Fibroblast of the conjunctiva (primary cell): ENCODE results near the gene FABP1.

Source experiments
- DNase-seq: peaks from one replicate; pipeline ENCODE4 v3.0.0-alpha.2; 2010; ENCODE audit warnings: low read depth

Gene FABP1

DNA sequence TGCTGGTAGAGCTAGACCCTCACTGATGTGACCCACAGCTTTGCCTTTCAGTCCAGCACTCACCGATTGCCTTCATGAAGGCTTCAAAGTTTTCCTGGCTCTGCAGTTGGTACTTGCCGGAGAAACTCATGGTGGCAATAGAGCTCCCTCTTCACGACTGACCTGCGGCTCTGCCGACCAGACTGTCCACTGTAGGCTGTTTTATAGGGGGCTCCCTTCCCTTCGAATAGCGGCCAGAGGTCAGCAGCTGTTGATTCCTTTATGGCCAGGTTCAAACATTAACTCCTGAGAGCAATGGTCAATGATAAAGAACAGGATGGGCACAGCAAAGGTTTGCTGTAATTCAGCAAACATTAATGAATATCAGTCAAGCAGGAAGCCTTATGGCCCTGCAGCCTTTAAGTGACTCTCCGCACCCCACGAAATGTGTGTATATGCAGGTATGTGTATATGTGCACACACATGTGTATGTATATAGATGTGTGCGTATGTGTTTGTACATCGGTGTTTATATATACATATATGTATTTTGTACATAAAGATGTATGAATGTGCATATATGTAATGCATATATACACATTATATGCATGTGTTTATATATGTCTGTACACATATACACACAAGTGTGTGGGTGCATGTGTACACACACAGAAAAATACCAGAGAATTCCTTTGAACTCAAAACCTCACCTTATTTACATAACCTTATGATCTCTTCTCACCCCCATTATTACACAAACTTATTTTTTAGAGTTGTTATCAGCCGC lies at the start of gene FABP1:
TSS of gene FABP1 (minus strand) at position 175 of the 766 bp plus-strand sequence. CDS start at position 130, 45 bp downstream.
- no peak for DNase-seq

DNA sequence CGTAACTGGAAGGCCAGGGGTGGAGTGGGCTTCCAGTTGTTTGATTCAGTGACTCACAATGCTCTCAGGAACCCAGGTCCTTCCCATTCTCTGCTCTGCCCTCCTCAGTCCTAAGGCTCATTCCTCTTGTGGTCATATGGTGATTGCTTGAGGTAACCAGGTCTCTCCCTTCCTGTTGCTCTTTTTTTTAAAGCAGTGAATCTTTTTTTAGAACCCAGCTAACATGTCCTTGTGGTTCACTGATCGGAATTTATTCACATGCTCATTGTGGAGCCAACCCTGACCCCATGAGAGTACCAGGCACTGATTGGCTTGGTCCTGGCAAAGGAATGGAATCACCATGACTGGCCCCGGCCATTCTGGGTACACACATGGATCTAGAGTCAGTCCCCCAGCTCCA lies 49.7 kb upstream of the FABP1 start:
- DNase-seq, result no peak

DNA sequence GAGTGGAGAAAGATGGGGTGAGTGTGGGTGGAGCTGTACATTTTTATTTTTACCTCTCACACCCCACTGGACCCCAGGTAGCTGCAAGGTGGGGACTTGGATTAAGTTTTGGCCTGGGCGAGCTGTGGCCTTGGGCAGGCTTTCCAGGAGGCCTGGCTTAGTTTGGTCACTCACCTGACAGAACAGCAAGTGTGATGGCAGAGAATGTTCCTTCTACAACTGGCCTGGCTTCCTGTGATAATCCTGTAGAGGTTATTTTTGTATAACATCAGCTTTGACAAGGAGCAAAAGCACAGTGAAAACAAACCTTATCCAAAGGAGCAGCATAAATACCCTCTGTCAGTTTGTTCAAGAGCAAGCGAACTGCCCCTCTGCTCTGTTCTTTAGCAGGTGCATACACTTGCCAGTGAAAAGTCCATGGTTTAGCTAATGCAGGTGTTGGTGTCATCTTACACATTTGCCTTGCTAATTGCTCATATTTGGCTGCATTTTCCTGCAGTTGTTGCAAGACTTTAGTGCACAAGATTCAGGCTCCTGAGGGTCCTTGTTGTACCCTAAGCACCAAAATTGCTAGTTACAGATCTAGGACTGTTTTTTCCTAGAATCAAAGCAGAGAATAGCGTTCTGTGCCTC lies 48.6 kb upstream of the FABP1 start:
- DNase-seq, result no peak

DNA sequence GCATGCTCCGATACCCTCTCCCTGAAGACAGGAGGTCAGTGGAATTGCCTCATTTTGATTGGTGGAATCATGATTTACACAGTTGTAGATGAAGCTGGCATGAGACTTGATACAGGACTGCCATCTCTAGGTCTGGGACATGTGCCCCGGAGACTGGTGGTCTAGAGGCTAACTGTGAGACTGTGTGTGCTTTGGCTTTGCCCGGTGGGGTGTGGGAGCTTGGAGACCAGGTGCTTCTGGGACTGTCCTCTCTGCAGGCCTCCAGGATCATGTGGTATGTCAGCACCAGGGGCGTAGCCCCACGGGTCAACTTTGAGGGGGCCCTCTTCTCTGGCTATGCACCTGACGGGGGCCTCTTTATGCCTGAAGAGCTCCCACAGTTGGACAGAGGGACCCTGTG lies 45.0 kb upstream of the FABP1 start:
- no peak for DNase-seq

- no peak for DNase-seq
Measured at GRCh38 chr2:88171966-88172365, 44.1 kb upstream of the FABP1 start.

GRCh38 chr2:88170472-88170892 lies 42.6 kb upstream of the FABP1 start:
- no peak for DNase-seq

DNA sequence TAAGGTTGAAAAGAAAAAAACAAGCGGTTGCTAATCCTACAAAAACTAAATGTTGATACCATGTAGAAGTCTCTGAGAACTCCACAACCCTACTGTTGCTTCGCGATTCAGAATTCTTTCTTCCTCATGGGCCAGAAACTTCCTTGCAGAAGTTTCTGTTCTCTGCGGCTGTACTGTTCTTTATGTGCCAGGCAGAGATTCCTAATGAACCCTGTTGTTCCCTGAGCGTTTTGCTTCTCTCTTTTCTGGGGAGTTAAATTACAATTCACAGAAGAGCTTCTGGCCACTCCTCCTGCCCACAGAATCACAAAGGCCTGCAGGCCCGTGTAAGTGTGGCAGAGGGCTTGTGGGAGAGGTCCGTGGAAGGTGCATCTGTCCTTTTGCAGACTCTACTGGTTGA lies 40.5 kb upstream of the FABP1 start:
- no peak for DNase-seq

- no peak for DNase-seq
Measured at GRCh38 chr2:88167740-88168139, 39.9 kb upstream of the FABP1 start.

DNA sequence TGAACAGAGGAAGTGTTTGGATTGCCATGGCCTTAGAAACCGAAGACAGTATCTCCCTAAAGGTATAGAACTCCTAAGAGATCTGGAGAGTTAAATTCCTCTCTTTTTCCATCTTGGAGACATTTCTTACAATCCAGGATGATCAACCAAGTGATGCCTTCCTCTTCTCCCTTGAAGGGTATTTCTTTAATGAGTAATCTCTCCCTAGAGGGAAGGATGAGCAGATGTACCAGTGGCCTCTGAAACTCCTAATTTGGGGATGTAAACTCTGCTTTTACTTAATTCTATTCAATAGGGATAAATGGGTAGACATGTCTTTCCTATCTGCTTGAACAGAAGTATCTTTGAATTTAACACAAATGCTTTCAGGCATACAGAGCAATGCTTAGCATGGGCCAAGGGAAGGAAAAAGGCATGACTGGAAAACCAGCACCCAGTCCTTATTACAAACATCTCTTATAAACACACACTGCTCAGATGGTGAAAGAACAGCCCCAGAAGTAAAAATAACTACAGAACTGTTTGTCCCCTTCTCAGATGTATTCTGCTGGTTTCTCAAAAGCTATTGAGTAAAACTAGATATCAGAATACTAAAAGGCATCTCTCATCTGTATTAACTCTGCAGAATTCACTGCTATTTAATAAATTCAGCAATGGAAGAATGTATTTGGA lies 37.6 kb upstream of the FABP1 start:
- no peak for DNase-seq

DNA sequence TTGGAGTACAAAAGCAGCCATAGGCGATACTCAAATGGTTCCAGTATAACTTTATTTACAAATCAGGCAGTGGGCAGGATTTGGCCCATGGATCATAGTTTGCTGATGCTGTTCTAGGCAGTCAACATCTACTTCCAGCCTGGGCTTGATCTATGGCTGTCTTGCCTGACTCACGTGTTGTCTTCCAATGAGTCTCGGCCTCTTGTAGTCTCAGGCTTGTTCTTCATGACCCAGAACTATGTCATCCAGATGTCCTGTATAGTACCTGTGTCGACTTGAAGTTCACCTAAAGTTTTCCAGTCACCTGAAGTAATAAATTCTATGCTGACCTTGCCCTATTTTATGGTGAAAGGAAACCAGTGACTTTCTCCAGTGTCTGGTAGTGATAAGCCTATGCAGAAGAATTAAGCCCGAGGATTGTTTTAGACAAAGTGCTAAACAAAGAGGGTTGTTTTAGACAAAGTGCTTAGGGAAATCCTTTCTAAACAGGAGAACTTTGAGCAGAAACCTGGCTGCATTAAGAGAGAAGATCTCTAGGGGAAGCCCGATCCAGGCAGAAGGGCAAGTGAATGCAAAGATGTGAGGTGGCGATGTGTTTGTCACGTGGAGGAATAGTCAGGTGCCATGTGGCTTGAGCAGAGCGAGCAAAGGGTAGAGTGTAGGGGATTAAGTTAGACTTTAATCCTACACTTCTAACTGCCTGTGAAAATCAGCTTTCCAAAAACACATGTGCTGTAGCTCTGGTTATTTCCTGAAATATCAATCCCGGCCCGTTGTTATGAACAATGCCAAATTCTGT lies 33.8 kb upstream of the FABP1 start:
- DNase-seq, result no peak

DNA sequence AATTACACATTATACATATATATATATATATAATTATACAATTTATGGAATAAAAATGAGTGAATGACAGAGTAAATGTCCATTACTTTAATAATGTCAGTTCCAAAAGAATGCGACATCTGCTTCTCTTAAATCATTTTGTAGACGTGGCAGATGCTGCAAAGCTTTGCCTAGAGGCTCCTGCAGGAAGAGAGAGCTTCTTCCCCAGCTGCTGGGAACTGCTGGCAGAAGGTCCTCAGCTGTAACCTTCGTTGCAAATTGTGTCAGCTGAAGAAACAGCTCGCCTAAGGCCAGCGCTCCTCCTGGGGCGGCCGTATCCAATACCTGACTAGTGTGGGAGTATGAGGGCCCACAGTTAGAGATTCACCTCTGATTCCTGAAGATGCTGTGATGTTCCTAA lies 32.7 kb upstream of the FABP1 start:
- DNase-seq, result no peak

GRCh38 chr2:88159955-88160415 lies 32.1 kb upstream of the FABP1 start:
- peak; percentile 62 for DNase-seq

DNA sequence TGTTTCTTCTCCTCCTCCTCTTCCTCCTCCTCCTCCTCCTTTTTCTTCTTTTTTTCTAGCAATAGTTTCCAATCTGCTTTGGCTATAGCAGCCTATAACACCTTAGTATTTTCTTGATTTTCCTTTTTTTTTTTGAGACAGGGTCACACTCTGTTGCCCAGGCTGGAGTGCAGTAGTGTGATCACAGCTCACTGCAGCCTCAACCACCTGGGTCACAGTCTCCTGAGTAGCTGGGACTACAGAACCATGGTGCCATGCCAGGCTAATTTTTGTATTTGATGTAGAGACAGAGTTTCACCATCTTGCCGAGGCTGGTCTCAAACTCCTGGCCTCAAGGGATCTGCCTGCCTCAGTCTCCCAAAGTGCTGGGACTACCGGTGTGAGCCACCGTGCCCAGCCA lies 31.6 kb upstream of the FABP1 start:
- no peak for DNase-seq

DNA sequence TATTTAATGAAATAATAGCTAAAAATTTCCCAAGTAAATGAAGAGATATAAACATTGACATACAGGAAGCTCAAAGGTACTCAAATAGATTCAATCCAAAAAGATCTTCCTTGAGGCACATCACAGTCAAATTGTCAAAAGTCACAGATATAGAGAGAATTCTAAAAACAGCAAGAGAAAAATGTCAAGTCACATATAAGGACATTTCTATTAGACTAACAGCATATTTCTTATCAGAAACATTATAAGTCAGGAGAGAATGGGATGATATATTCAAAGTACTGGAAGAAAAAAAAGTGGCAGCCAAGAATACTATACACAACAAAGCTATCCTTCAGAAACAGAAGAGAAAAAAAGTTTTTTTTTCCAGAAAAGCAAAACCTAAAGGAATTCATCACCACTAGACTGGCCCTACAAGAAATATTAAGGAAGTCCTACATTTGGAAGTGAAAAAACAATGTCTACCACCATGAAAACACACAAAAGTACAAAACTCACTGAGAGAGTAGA lies 21.1 kb upstream of the FABP1 start:
- no peak for DNase-seq

DNA sequence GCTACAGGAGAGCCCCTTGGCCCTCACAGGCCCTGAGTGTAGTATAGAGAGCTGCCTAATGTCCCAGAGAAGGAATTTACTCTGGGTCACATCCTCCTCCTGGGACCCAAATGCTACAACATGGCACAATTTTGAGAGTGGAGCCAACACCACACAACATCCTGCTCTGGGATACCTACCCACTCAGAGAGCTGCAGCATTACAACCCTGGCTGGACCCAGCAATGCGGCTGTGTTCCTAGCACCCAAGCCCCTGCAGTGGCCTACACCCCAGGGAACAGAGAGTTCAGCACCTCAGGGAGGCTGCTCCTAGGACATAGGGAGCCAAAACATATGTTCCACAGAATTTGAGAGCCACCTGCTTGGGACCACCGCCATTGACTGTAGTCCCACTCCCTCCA lies 19.3 kb upstream of the FABP1 start:
- no peak for DNase-seq

GRCh38 chr2:88146590-88146989 lies 18.7 kb upstream of the FABP1 start:
- DNase-seq, result no peak

- DNase-seq, result no peak
Measured at GRCh38 chr2:88144914-88145497, 17.1 kb upstream of the FABP1 start.

DNA sequence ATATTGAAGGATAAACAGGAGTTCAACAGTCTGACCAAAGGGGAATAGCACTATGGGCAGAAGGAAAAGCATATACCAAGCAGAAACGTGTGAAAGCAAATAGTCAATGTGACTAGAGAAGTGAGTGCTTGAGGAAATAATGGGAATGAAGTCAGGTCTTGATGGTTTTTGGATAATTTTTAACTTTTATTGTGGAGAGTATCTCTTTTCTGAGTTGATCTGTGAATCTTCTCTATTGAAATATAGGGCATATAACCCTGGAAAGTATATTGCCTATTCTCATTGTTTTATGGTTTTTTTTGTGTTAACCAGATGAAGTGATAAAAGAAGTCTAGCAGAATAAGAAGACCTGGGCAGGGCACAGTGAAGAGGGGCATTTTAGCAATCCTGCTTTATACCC lies 16.4 kb upstream of the FABP1 start:
- no peak for DNase-seq

GRCh38 chr2:88141952-88142351 lies 14.1 kb upstream of the FABP1 start:
- no peak for DNase-seq

- no peak for DNase-seq
Measured at GRCh38 chr2:88139804-88140203, 11.9 kb upstream of the FABP1 start.

- no peak for DNase-seq
Measured at GRCh38 chr2:88139203-88139702, 11.4 kb upstream of the FABP1 start.

DNA sequence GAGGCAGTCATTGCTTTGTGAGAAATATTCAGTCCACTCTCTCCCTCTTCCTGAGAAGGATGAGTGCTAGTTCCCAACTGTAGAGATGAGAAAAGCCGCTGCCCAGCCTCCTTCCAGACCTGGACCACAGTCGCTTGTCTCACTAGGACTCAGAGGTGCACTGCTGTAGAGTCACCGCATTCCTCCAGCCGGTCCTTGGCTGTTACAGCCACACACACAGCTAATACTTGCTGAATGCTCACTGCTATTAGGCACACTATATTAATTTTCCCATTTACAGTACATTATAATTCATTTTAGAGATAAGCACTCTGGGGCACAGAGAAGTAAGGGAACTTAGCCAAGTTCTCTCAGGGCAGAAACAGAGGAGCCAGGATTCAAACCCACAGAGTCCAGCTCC lies 10.0 kb upstream of the FABP1 start:
- DNase-seq, result no peak
